ENCODE measurements around the gene TBC1D7. TPM values are rescaled to one million over a fixed set of nuclear protein-coding genes. Genes with fewer than 3 reads are reported as not detected.

TBC1D7 gene
- polyA plus RNA-seq, 1 donor from 2014 or later = 67.9 TPM

GRCh38 chr6:13352165-13352564, 23.8 kb upstream of the TBC1D7 start:
- Histone ChIP-seq H3F3A (ENCODE audit: insufficient read depth, low read length, poor library complexity, severe bottlenecking) (no peaks in the 10 kb centered on the region), H3K27ac (ENCODE audit: low read length) (no peak overlapping the region), H3K4me2 (ENCODE audit: low read length) (no peak overlapping the region), H2AFZ (ENCODE audit: low read depth, low read length) (no peak overlapping the region), H3K9ac (ENCODE audit: low read length) (no peak overlapping the region), H3K4me3 (ENCODE audit: low read length) (no peak overlapping the region), H3K36me3 (ENCODE audit: insufficient read depth, low read length) (no peaks in the 10 kb centered on the region), H3K9me2 (ENCODE audit: insufficient read depth, low read length) (no peaks in the 10 kb centered on the region), H3K9me3 (ENCODE audit: low read length) (no peaks in the 10 kb centered on the region), H4K20me1 (ENCODE audit: insufficient read depth) (no peaks in the 10 kb centered on the region), H3K79me2 (replicated peaks; ENCODE audit: insufficient read depth, low read length) (no peaks in the 10 kb centered on the region), H3K27me3 (ENCODE audit: insufficient read depth, low read depth, low read length) (no peaks in the 10 kb centered on the region)
- TF ChIP-seq, protein P1, sequence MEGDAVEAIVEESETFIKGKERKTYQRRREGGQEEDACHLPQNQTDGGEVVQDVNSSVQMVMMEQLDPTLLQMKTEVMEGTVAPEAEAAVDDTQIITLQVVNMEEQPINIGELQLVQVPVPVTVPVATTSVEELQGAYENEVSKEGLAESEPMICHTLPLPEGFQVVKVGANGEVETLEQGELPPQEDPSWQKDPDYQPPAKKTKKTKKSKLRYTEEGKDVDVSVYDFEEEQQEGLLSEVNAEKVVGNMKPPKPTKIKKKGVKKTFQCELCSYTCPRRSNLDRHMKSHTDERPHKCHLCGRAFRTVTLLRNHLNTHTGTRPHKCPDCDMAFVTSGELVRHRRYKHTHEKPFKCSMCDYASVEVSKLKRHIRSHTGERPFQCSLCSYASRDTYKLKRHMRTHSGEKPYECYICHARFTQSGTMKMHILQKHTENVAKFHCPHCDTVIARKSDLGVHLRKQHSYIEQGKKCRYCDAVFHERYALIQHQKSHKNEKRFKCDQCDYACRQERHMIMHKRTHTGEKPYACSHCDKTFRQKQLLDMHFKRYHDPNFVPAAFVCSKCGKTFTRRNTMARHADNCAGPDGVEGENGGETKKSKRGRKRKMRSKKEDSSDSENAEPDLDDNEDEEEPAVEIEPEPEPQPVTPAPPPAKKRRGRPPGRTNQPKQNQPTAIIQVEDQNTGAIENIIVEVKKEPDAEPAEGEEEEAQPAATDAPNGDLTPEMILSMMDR (IDR thresholded peaks at IDR 0.05; ENCODE audit: poor library complexity, severe bottlenecking) = no peak
- TF ChIP-seq TAF1 (IDR thresholded peaks at IDR 0.05; ENCODE audit: low read depth) (no peak), SMC3 (conservative IDR thresholded peaks at IDR 0.05; ENCODE audit: poor library complexity) (no peak), MXI1 (conservative IDR thresholded peaks at IDR 0.05; ENCODE audit: poor library complexity, severe bottlenecking) (no peak), POLR2AphosphoS5 (IDR thresholded peaks at IDR 0.05) (no peak)

DNA sequence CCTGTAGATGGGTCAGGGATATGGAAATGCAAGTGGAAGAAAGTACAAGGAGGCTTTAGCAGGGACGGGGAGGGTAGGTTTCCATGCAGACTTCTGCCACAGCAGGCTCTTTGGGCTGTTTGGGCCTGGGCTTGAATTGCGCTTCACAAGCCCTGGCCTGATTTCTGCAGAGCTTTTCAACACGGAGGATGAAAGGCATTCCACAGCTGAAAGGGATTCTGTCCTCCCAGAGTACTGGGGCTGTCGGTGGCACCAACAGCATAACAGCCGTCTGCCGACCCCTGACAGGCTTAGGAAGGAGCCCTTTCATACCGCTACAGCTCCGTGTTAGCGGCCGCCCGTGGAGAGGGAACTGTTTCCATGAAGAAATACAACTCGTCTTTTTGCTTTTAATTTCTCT, 22.9 kb upstream of the TBC1D7 start:
- TF ChIP-seq REST (IDR thresholded peaks at IDR 0.05; ENCODE audit: borderline replicate concordance) (no peak), RAD21 (conservative IDR thresholded peaks at IDR 0.05) (no peak), TAF1 (IDR thresholded peaks at IDR 0.05; ENCODE audit: low read depth) (no peak), EZH2 (IDR thresholded peaks at IDR 0.05; ENCODE audit: borderline replicate concordance, insufficient read depth, low read length, poor library complexity, severe bottlenecking) (no peak), EP300 (conservative IDR thresholded peaks at IDR 0.05; ENCODE audit: poor library complexity, severe bottlenecking) (no peak), POLR2AphosphoS5 (IDR thresholded peaks at IDR 0.05) (no peak), MXI1 (conservative IDR thresholded peaks at IDR 0.05; ENCODE audit: poor library complexity, severe bottlenecking) (no peak), SMC3 (conservative IDR thresholded peaks at IDR 0.05; ENCODE audit: poor library complexity) (no peak)
- TF ChIP-seq, protein P1 (IDR thresholded peaks at IDR 0.05; ENCODE audit: poor library complexity, severe bottlenecking) = no peak
- H3K9me2 ChIP-seq (ENCODE audit: insufficient read depth, low read length) = no peaks in the 10 kb centered on the region
- no peaks in the 10 kb centered on the region for H3K27me3 ChIP-seq (ENCODE audit: insufficient read depth, low read depth, low read length)
- no peak overlapping the region for H2AFZ ChIP-seq (ENCODE audit: low read depth, low read length)
- H3F3A ChIP-seq (ENCODE audit: insufficient read depth, low read length, poor library complexity, severe bottlenecking) = no peaks in the 10 kb centered on the region
- H3K27ac ChIP-seq (ENCODE audit: low read length) = no peak overlapping the region
- no peak overlapping the region for H3K4me3 ChIP-seq (ENCODE audit: low read length)
- H4K20me1 ChIP-seq (ENCODE audit: insufficient read depth) = no peaks in the 10 kb centered on the region
- H3K79me2 ChIP-seq (replicated peaks; ENCODE audit: insufficient read depth, low read length) = no peaks in the 10 kb centered on the region
- H3K9ac ChIP-seq (ENCODE audit: low read length) = no peak overlapping the region
- H3K9me3 ChIP-seq (ENCODE audit: low read length) = no peaks in the 10 kb centered on the region
- no peaks in the 10 kb centered on the region for H3K36me3 ChIP-seq (ENCODE audit: insufficient read depth, low read length)
- no peak overlapping the region for H3K4me2 ChIP-seq (ENCODE audit: low read length)
